HG02763 (cell line): ENCODE results near the gene SPPL2B.
"Not testable (repeated sequence)": the region's sequence is repeated elsewhere in the genome, so short reads cannot be mapped to it uniquely, and the experiment has no call there.

ENCODE experiments used
- ATAC-seq: cut with Tn5 transposase; IDR thresholded peaks from one replicate; pipeline ENCODE4 v1.9.1; 2021; ENCODE audit warnings: mild to moderate bottlenecking, moderate library complexity; ENCODE audit not compliant: unreplicated experiment

The SPPL2B gene, protein sequence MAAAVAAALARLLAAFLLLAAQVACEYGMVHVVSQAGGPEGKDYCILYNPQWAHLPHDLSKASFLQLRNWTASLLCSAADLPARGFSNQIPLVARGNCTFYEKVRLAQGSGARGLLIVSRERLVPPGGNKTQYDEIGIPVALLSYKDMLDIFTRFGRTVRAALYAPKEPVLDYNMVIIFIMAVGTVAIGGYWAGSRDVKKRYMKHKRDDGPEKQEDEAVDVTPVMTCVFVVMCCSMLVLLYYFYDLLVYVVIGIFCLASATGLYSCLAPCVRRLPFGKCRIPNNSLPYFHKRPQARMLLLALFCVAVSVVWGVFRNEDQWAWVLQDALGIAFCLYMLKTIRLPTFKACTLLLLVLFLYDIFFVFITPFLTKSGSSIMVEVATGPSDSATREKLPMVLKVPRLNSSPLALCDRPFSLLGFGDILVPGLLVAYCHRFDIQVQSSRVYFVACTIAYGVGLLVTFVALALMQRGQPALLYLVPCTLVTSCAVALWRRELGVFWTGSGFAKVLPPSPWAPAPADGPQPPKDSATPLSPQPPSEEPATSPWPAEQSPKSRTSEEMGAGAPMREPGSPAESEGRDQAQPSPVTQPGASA

DNA sequence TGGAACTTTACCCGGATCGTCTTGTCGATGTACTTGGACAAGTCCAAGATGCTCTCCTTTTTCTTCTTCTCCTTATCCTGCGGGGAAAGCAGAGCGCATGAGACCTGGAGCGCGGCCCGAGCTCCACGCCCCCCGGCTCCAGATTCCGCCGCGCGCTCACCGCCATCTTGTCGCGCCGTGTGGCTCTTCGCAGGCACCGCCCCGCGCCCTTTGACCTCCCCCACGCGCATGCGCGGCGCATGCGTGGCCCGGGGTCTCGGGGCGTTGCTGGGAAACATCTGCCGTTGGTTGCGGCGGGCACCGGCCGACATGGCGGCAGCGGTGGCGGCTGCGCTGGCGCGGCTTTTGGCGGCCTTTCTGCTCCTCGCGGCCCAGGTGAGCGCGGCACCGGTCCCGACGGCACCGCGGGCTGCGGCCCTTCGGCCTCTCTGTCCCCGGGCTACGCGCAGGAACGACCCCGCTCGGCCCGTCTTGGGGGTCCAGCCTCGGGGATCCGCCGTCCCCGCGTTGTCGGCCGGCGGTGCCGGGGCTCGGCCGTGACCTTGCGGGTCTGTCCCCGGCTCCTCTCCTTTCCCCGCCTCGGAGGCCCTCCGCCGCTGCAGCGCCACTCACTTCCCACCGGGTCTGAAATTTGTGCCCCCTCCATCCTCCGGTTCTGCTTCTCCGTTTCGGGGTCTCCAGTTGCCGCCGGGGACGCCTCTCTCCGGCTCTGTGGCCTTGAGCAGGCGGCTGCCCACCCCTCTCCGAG lies at the start of gene SPPL2B, which contains the start of gene LSM7:
Gene SPPL2B, plus strand, starts transcription at position 284 of the 748 bp plus-strand sequence. Its CDS starts 26 bp downstream, at position 310.
Gene LSM7, minus strand, starts transcription at position 186 of the 748 bp plus-strand sequence. Its CDS starts 20 bp downstream, at position 166.
- ATAC-seq = peak; percentile 69

DNA sequence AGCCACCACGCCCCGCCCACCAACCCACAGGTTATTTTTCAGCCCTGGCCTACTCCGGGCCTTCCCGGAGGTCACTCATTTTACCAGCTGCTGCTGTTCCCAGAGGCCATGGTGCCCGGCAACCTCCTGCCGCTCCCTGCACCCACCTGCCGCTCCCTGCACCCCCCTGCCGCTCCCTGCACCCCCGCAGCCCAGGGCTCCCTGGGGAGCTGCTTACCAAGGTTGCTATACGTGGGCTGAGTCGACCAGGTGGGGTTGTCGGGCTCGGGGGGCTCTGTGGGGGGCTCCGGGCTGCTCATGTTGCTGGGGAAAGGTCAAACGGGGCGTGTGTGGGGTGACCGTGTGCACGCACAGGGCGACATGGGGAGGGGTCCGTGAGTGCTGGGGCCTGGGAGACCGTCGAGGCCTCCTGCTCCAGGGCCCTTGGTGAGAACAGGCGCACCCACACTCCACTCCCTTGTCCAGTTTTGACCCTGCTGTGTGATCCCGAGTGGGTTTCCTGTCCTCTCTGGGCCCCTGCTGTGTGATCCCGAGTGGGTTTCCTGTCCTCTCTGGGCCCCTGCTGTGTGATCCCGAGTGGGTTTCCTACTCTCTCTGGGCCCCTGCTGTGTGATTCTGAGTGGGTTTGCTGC lies 47.7 kb upstream of the SPPL2B start:
- no peak for ATAC-seq

DNA sequence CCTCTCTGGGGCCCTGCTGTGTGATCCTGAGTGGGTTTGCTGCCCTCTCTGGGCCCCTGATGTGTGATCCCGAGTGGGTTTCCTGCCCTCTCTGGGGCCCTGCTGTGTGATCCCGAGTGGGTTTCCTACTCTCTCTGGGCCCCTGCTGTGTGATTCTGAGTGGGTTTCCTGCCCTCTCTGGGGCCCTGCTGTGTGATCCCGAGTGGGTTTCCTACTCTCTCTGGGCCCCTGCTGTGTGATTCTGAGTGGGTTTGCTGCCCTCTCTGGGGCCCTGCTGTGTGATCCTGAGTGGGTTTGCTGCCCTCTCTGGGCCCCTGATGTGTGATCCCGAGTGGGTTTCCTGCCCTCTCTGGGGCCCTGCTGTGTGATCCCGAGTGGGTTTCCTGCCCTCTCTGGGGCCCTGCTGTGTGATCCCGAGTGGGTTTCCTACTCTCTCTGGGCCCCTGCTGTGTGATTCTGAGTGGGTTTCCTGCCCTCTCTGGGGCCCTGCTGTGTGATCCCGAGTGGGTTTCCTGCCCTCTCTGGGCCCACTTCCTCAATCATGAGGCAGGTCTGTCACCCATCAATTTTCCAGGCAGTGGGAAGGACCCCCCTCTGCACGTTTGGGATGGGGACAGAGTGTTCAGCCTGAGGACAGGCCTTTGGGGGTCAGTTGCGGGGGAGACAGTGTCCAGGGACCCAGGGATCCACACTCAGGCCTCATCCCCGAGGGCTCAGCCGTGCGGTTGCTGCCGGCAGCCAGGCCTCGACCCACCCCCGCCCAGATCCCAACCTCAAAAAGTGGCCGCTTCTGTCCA lies 47.0 kb upstream of the SPPL2B start:
- not testable (repeated sequence) for ATAC-seq

DNA sequence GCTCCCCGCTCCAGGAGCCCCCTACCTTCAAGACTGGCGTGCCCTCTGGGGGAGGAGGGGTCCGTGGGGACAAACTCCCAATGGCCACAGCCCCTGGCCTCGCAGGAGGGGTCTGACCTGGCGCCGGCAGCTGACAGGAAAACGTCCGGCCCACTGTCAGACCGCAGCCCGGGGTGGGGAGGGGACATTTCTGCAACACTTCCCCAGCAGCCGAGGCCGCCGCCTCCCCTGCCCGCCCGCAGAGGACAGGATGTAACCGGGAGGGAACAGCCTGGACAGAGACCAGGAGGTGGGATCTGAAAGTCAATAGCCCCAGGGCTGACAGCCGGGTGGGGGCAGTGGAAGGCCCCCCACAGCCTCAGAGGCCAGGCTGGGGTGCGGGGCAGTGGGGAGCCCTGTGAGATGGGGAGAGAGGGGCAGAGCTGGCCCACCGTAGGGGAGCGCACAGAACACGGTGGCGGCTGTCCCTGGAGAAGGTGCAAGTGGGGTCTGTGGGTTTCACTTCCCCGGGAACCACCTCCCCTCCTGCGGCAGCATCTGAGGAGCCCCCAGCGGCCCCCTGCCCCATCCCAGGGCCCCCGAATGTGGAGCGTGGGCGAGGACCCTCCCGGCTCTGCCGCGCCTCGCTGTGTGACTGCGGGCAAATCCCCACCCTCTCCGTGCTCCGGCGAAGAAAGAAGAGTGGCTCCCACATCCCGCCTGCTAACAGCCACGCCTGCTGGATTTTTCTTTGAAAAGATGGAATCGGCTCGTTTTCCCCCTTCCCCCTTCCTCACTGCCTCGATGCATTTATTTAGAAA lies 46.2 kb upstream of the SPPL2B start, which contains the start of gene PEAK3:
Gene PEAK3, minus strand, starts transcription at position 114 of the 800 bp plus-strand sequence. CDS start 1,244 bp downstream, outside the sequence.
- ATAC-seq = no peak

DNA sequence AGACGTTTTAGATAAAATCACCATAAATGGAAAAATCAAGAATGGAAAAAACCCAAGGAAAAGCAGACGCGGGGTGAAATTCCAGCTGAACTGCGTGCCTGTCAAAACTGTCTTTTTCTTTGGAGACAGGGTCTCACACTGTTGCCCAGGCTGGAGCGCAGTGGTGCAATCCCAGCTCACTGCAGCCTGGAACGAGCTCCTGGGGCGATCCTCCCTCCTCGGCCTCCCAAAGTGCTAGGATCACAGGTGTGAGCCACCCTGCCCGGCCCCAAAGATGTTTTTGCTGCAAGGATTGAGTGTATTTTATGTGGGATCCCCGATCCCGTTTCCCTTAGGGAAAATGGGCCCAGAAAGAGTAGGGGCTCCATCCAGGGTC lies 45.6 kb upstream of the SPPL2B start:
- ATAC-seq = no peak

DNA sequence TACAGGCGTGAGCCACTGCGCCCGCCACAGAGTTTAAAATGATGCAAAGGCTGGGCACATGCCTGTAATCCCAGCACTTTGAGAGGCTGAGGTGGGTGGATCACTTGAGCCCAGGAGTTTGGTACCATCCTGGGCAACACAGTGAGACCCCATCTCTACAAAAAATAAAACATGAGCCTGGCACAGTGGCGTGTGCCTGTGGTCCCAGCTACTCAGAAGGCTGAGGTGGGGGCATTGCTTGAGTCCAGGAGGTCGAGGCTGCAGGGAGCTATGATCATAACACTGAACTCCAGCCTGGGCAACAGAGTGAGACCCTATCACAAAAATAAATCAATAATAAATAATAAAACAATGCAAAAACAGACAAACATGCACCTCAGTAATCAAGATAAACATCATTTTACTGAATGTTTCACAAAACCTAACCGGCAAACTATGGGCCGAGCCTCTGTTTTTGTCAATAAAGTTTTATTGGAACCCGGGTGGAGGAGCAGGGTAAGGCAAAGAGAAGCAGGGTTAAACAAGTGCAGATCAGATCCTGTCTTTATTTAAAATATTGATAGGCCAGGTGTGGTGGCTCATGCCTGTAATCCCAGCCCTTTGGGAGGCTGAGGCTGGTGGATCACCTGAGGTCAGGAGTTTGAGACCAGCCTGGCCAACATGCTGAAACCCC lies 44.5 kb upstream of the SPPL2B start:
- ATAC-seq = no peak

DNA sequence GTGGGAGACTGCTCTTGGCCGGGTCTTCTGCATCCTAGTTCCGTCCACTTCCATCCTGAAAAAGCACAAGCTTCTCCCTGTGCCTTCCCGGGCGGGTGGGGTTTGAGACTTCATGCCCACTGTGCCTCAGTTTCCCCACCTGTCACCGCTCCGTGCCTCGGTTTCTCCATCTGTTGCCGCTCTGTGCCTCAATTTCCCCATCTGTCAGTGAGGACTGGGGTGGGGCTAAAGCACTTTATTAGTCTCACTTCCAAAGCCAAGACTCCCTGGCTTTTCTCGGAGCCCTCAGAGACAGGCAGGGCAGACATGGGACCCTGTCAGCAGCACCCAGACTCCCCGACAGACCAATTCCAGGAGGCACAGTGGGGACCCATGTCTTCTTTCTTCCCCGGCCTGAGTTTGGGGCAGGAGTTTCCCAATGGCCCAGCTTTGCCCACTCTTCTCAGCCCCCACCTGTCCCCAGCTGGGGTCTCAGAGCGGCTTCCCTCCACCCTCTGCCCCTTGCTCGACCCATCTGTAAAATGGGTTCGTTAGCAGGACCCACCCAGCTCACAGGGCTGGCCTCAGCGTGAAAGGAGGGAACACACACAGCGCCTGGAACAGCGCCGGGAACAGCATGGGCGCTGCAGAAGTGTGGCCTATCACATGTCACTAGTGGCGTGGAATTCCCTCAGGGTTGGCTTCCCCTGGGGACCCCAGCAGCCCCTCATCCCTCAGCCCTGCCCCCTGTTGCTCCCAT lies 41.9 kb upstream of the SPPL2B start:
- ATAC-seq = no peak

DNA sequence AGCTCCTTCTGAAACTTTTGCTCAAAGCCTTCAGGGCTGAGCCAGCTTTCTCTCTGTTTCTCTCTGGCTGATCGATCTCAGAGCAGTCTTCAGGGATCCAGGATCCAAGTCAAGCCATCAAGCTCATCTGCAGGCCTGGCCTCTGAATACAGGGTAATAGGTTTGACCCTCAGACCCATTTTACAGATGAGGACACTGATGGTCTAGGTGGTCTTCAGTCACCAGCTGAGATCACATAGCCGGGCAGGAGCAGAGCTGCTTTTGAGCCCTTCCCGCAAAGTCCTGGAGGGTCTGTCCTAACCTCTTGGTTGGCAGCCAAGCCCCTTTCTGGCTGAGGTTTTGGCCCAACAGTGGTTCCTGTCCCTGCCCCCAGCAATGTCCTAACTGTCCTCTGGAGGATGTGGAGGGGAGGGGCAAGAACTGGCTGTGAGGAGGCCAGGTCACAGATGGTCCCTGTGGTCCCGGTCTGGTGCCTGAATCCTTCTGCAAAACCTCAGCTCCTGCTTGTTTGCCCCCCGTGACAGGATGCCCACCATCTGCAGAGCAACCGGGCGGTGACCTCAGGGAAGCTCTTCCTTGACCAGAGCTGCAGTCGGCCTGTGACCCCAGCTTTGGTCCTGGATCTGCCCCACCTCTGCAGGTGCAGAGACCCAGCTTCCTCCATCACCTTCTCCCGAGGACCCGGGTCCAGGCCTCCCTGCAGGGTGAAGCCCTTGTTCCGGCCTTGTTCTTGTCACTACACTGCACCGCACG lies 40.7 kb upstream of the SPPL2B start:
- ATAC-seq = no peak

DNA sequence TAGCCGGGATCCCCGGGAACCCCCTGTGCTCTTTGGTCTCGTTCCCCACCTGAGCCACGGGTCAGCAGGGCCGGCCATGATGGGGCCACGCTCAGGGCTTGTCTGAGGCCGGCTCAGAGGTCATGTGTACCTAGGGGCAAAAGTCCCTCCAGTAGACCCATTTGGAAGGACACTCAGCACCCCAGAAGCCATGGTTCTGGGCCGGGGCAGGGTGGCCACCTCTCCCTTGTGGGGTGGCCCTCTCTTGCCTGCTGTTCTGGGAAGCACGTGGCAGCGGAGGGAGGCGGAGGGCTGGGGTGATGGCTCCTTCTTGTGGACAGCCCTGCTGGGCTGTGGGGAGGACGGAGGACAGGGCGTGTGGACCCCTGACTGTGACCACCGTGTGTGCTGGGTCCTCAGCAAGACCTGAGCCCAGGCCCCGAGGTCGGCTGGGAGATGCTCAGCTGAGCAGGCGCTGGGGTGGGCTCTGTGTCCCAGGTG lies 40.1 kb upstream of the SPPL2B start:
- no peak for ATAC-seq

DNA sequence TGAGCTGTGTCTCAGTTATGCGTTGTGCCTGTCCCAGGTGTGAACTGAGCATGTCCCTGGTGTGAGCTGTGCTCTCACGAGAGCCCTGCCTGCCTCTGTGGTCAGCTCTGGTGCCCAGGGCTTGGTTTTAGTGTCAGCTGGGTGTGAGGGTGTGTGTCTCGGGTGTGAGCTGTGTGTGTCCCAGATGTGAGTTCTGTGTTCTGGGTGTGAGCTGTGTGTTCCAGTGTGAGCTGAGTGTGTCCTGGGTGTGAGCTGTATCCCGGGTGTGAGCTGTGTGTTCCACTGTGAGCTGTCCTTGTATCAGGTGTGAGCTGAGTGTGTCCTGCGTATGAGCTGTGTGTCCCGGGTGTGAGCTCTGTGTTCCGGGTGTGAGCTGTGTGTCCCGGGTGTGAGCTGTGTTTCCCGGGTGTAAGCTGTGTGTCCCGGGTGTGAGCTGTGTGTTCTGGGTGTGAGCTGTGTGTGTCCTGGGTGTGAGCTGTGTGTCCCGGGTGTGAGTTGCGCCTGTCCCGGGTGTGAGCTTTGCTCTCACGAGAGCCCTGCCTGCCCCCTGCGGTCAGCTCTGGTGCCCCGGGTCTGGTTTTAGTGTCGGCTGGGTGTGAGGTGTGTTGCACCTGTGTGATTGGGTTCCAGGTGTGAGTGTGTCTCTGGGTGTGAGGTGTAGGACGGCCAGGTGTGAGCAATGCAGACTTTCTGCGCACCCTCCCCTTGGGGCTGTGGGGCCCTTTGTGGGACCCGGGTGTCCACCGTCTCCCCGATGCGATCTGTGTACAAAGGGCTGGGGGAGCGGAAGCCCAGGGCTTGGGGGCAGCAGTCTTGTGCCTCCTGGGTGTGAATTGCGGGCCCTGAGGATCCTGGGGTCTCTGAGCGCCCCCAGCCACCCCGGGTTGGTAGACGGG lies 39.4 kb upstream of the SPPL2B start:
- ATAC-seq = no peak

DNA sequence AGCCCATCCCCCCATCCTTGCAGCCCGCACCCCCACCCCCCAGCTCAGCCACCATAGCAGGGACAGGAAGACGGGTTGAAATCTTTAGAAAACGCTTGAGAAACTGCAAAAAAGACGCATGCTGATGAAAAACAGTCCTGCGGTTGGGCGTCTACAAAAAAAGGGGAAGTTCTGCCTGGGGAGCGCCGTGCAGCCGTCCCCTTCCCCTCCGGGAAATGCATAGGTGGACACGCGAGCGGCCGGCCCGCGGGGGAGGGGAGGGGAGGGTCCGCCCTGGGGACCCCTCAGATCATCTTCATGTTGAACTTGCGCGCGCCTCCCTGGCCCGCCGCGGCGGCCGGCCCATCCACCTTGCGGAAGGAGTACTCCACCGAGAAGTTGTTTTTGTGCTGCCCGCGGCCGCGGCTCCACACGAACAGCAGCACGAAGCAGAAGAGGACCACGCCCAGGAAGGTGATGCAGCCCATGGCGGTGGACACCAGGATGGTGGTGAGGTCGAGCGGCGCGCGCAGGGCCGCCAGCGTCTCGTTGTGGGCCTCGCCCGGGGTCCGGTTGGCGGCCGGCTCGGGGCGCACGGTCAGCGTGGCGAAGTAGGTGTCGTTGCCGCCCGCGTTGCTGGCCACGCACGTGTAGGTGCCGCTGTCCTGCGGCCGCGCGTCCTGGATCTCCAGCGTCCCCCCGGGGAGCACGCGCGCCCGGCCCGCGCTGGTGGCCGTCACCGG lies 38.6 kb upstream of the SPPL2B start:
- ATAC-seq = no peak

DNA sequence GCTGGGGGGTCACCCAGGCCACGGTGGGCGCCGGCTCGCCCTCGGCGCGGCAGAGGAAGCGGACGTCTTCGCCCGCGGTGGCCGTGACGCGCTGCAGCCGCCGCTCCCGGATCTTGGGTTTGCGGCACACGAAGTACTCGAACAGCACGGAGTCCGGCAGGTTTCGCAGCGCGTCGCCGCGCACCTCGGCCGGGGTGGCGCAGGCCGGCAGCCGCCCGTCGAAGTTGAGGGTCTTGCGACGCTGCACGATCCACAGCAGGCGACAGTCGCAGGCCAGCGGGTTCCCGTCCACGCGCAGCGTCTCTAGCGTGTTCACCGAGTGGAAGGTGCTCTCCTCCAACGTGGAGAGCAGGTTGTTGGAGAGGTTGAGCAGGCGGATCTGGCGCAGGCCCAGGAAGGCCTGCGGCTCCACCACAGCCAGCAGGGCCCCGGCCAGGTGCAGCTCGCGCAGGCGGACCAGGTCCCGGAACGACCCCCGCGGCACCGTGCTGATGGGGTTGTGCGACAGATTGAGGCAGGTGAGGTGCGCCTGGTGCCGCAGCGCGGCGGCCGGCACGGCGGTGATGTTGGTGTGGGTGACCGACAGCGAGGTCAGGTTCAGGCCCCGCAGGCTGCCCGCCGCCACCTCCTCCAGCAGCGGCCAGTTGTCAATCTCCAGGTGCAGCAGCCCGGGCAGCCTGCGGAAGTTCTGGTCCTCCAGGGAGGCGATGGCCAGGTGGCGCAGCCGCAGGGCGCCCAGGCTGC lies 37.9 kb upstream of the SPPL2B start:
- no peak for ATAC-seq

DNA sequence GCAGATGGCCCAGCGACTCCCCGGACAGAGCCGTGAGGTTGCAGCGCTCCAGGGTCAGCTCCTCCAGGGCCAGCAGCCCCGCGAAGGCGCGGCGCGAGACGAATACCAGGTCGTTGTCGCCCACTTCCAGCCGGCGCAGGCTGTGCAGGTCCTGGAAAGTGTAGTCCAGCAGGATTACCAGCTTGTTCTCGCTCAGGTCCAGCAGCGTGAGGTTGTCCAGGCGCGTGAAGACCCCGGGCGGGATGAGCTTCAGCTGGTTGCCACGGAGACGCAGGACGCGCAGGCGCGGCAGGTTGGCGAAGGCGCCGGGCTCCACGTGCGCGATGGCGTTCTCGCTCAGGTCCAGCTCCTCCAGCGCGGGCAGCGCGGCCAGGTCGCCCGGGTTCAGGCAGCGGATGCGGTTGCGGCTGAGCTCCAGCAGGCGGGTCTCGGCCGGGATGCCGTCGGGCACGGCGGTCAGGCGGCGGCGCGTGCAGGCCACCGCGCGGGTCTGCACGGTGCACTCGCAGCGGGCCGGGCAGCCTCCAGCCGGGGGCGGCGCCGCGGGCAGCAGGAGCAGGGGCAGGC lies 37.2 kb upstream of the SPPL2B start:
- no peak for ATAC-seq

DNA sequence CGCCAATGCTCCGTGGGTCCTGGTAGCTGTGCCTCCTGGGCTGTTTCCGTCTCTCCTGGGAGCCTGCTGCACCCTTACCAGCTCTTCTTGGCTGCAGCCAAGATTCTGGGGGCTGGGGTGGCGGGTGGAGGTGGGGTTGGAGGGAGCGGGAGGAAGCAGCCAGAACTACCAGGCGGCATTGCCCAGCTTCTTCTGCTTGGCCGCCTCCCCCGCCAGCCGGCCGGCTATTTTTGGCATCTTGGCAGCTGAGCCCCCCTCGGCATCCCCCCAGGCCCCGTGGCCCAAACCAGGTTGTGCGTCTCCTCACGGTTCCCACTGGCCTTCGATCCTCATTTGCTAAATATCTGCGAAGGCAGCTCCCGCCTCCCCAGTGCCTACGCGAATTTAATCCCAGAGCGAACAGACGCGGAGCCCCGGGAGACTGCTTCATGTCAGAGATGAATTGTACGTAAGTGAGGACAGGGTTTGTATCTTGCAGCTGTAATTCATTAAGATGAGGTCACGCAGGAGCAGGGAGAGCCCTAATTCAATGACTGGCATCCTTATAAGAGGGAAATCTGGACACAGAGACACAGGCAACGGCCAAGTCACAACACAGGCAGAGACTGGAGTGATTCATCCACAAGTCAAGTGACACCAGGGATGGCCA lies 33.7 kb upstream of the SPPL2B start:
- no peak for ATAC-seq
